SK-N-SH (cell line): ENCODE results near the gene ERBB2.

ENCODE experiments used
- CTCF ChIP-seq: fragments of 200-600 bp; sonication (generic); IDR thresholded peaks from 2 replicates; pipeline ENCODE4 v1.6.1; 2017; ENCODE audit warnings: antibody characterized with exemption, mild to moderate bottlenecking, moderate library complexity
- ELF1 ChIP-seq: IDR thresholded peaks from 2 replicates; pipeline ENCODE4 v1.4.0; 2012
- MAX ChIP-seq: IDR thresholded peaks from 2 replicates; pipeline ENCODE4 v1.4.0; 2012; ENCODE audit warnings: low read depth
- REST ChIP-seq: IDR thresholded peaks from 2 replicates; pipeline ENCODE4 v1.6.1; 2012; ENCODE audit warnings: mild to moderate bottlenecking, low read depth, low read length, moderate library complexity
- RXRA ChIP-seq: IDR thresholded peaks from 2 replicates; pipeline ENCODE4 v1.4.0; 2012; ENCODE audit warnings: low read depth, mild to moderate bottlenecking, borderline replicate concordance

GRCh38 chr17:39652587-39653315 is 47.1 kb upstream of the ERBB2 start:
- TF ChIP-seq MAX (no peak), CTCF (no peak), RXRA (no peak), ELF1 (no peak), REST (no peak)
